GM12878 (cell line): Measurements from ENCODE around the gene OR56B1. TPM values are rescaled to one million over a fixed set of nuclear protein-coding genes. Genes with fewer than 3 reads are reported as not detected.

Experiments
- ATAC-seq: fragments of 200-7000 bp; cut with Tn5 transposase; 3 replicates; pipeline ENCODE4 v1.9.1; 2020; ENCODE audit warnings: mild to moderate bottlenecking, moderate library complexity
- BruUV-seq: library from RNA; stranded (reverse); fragments of 400-500 nt; replicated peaks from 2 replicates; lab custom pipeline; 2021; lab: Mats Ljungman, UMichigan
- CTCF ChIA-PET: fragments of 300-600 bp; sonication (Branson Sonifier 250); formaldehyde crosslinking; extraction: SDS; loops from one replicate; lab custom pipeline; 2021; ENCODE audit warnings: inconsistent platforms; lab: Yijun Ruan, JAX
- POLR2A ChIA-PET: fragments of 350-600 bp; formaldehyde crosslinking; extraction: SDS; loops from one replicate; lab custom pipeline; 2021; ENCODE audit warnings: inconsistent platforms; lab: Charles Lee
- RAD21 ChIA-PET: fragments of 300-600 bp; sonication (Branson Sonifier 250); formaldehyde crosslinking; loops from one replicate; lab custom pipeline; 2023; ENCODE audit warnings: antibody characterized with exemption; ENCODE audit not compliant: unreplicated experiment; lab: Charles Lee
- SMC1A ChIA-PET: fragments of 300-600 bp; sonication (Branson Sonifier 250); formaldehyde crosslinking; loops from one replicate; lab custom pipeline; 2023; ENCODE audit not compliant: unreplicated experiment, uncharacterized antibody; lab: Charles Lee
- DNase-seq: peaks from one replicate; pipeline ENCODE4 v3.0.0-alpha.2; 2011; ENCODE audit warnings: low read depth, low spot score
- FAIRE-seq: peaks from 3 replicates; lab custom pipeline; 2011; peaks lifted over from hg19 to GRCh38; lab: Jason Lieb, UNC
- H2AFZ ChIP-seq: 2 replicates; pipeline ENCODE4 v1.6.0; 2011; ENCODE audit warnings: low read depth, low read length, control low read depth; ENCODE audit not compliant: control insufficient read depth
- H3K27ac ChIP-seq: 2 replicates; pipeline ENCODE4 v1.5.1; 2011; ENCODE audit warnings: control low read depth; ENCODE audit not compliant: control insufficient read depth, insufficient read depth
- H3K27me3 ChIP-seq, 2 experiments: replicated peaks in 1 of 2; 2 replicates each; pipeline versions ENCODE4 v1.6.0 to v1.6.1; 2011; ENCODE audit warnings: low read length in 1 of 2; ENCODE audit not compliant: control insufficient read depth in 2 of 2, insufficient read depth in 2 of 2
- H3K36me3 ChIP-seq, 2 experiments: 2 replicates each; pipeline ENCODE4 v1.5.1; 2011; ENCODE audit warnings: low read length in 1 of 2; ENCODE audit not compliant: control insufficient read depth in 2 of 2, insufficient read depth in 2 of 2
- H3K4me1 ChIP-seq: 2 replicates; pipeline ENCODE4 v1.6.1; 2011; ENCODE audit warnings: mild to moderate bottlenecking, low read length, moderate library complexity, mixed read lengths; ENCODE audit not compliant: control insufficient read depth, insufficient read depth
- H3K4me2 ChIP-seq: 2 replicates; pipeline ENCODE4 v1.6.0; 2011; ENCODE audit warnings: control low read depth; ENCODE audit not compliant: control insufficient read depth, insufficient read depth
- H3K4me3 ChIP-seq: fragments of 200-600 bp; sonication (generic); 2 replicates; pipeline ENCODE4 v1.5.1; 2016
- H3K79me2 ChIP-seq: 2 replicates; pipeline ENCODE4 v1.6.0; 2011; ENCODE audit warnings: low read length; ENCODE audit not compliant: control insufficient read depth, insufficient read depth
- H3K9ac ChIP-seq: 2 replicates; pipeline ENCODE4 v1.8.0; 2011; ENCODE audit warnings: low read length, control low read depth, mixed read lengths; ENCODE audit not compliant: control insufficient read depth, insufficient read depth
- H3K9me3 ChIP-seq: replicated peaks from 3 replicates; pipeline ENCODE4 v1.5.1; 2011; ENCODE audit warnings: mild to moderate bottlenecking, low read length; ENCODE audit not compliant: control insufficient read depth, insufficient read depth
- H4K20me1 ChIP-seq: 2 replicates; pipeline ENCODE4 v1.6.0; 2011; ENCODE audit not compliant: control insufficient read depth, insufficient read depth
- BMI1 ChIP-seq: fragments of 450-650 bp; IDR thresholded peaks from 2 replicates; pipeline ENCODE4 v1.6.1; 2016; ENCODE audit warnings: mild to moderate bottlenecking, moderate library complexity, borderline replicate concordance
- CREB1 ChIP-seq: IDR thresholded peaks from 2 replicates; pipeline ENCODE4 v1.6.1; 2012; ENCODE audit warnings: low read depth, mild to moderate bottlenecking, inconsistent platforms
- KDM1A ChIP-seq: fragments of 200-600 bp; sonication (generic); IDR thresholded peaks from 2 replicates; pipeline ENCODE4 v1.6.1; 2016; ENCODE audit warnings: borderline replicate concordance
- MEF2A ChIP-seq: IDR thresholded peaks from 2 replicates; pipeline ENCODE4 v1.6.1; 2011; ENCODE audit warnings: low read depth, mild to moderate bottlenecking, low read length, moderate library complexity; ENCODE audit not compliant: insufficient read depth
- NFYA ChIP-seq: IDR thresholded peaks from 2 replicates; pipeline ENCODE4 v1.6.1; 2011; ENCODE audit warnings: low read depth, mild to moderate bottlenecking, low read length, improper control_type of control experiment, borderline replicate concordance
- NFYB ChIP-seq: IDR thresholded peaks from 2 replicates; pipeline ENCODE4 v1.6.1; 2011; ENCODE audit warnings: low read depth, mild to moderate bottlenecking, low read length, improper control_type of control experiment, moderate library complexity; ENCODE audit not compliant: insufficient read depth
- RBBP5 ChIP-seq: fragments of 200-600 bp; sonication (generic); conservative IDR thresholded peaks from 2 replicates; pipeline ENCODE4 v1.6.1; 2016
- SP1 ChIP-seq: IDR thresholded peaks from one replicate; pipeline ENCODE4 v1.6.1; 2011; ENCODE audit warnings: low read depth, low read length
- TCF3 ChIP-seq: IDR thresholded peaks from 2 replicates; pipeline ENCODE4 v1.6.1; 2012; ENCODE audit warnings: low read depth, mild to moderate bottlenecking, low read length, borderline replicate concordance; ENCODE audit not compliant: insufficient read depth
- in situ Hi-C: fragments of 300-500 bp; cut with MboI; formaldehyde crosslinking; loops from 9 replicates; pipeline ENCODE4 v1.14.3; 2018; ENCODE audit warnings: mixed read lengths
- intact Hi-C: fragments of 100-400 bp; cut with micrococcal nuclease; formaldehyde crosslinking; loops from one replicate; pipeline ENCODE4 v1.14.2; 2022; ENCODE audit not compliant: unreplicated experiment
- polyA plus RNA-seq, 11 experiments: library from polyadenylated mRNA; depleted of rRNA in 4 of 11; unstranded in 6 of 11; stranded (reverse) in 5 of 11; fragments of >200 nt; fragmentation: Nextera tagmentation in 4 of 11; fragmentation: Illumina TruSeq in 1 of 11; extraction: Ambion mirVana in 4 of 11; extraction: Trizol in 1 of 11; gene quantifications; 1 replicate in 1 of 11; 2 replicates in 10 of 11; pipeline versions ENCODE4 v1.2.1 to v1.2.3, GENCODE V29; 2011 to 2016; ENCODE audit warnings: inconsistent platforms in 2 of 11, missing spikeins in 2 of 11, low read depth in 1 of 11
- total RNA-seq, 4 experiments: library from RNA; depleted of rRNA in 3 of 4; stranded (reverse); fragments of >200 nt in 3 of 4; fragmentation: Illumina TruSeq in 1 of 4; extraction: Trizol in 1 of 4; gene quantifications; 2 replicates each; pipeline versions ENCODE4 v1.2.1 to v1.2.3, GENCODE V29; 2013 to 2021
- TF ChIP-seq, protein P1 (sequence below), 3 experiments: IDR thresholded peaks in 2 of 3; conservative IDR thresholded peaks in 1 of 3; 2 replicates each; pipeline ENCODE4 v1.5.1; 2011; ENCODE audit warnings: low read depth in 3 of 3, low read length in 3 of 3, mild to moderate bottlenecking in 3 of 3, control low read depth in 2 of 3, moderate library complexity in 2 of 3, inconsistent platforms in 1 of 3, mixed read lengths in 1 of 3; ENCODE audit not compliant: control insufficient read depth in 2 of 3, insufficient read depth in 1 of 3; ENCODE audit errors: extremely low read depth in 1 of 3
- TF ChIP-seq, protein P2 (sequence below): IDR thresholded peaks from 2 replicates; pipeline ENCODE4 v1.6.1; 2012; ENCODE audit warnings: low read depth, low read length, improper control_type of control experiment
- TF ChIP-seq, protein P3 (sequence below): fragments of 450-650 bp; formaldehyde crosslinking; IDR thresholded peaks from 2 replicates; pipeline ENCODE4 v1.4.0; 2020; ENCODE audit warnings: mild to moderate bottlenecking, moderate library complexity
- TF ChIP-seq, protein P4 (sequence below): fragments of 450-650 bp; IDR thresholded peaks from 2 replicates; pipeline ENCODE4 v1.6.1; 2017; ENCODE audit warnings: mild to moderate bottlenecking, moderate library complexity
- TF ChIP-seq, protein P5 (sequence below): IDR thresholded peaks from 2 replicates; pipeline ENCODE4 v1.6.1; 2012; ENCODE audit warnings: low read depth, low read length, improper control_type of control experiment

OR56B1 gene
- total and polyA plus RNA-seq, 10 of the 15 experiments (the other 5 are each of a cell fraction or from before 2014, with no cell fraction given), result 0.04 to 0.71 (median 0.36) TPM; not detected in 3

DNA sequence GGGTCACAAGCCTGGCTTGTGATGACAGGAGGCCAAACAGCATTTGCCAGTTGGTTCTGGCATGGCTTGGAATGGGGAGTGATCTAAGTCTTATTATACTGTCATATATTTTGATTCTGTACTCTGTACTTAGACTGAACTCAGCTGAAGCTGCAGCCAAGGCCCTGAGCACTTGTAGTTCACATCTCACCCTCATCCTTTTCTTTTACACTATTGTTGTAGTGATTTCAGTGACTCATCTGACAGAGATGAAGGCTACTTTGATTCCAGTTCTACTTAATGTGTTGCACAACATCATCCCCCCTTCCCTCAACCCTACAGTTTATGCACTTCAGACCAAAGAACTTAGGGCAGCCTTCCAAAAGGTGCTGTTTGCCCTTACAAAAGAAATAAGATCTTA, 843 bp downstream of the OR56B1 start:
- no peaks in the 10 kb centered on the region for H4K20me1 ChIP-seq
- no peaks in the 10 kb centered on the region; the same call in 2 of the 3 replicates for H3K9me3 ChIP-seq
- no TSS peak for BruUV-seq
- ATAC-seq (no peak), DNase-seq (no peak), FAIRE-seq (no peak)
- no peak overlapping the region for H3K4me2 ChIP-seq
- no peaks in the 10 kb centered on the region for H3K4me1 ChIP-seq
- ChIA-PET SMC1A (no interaction called here), POLR2A (no interaction called here), CTCF (interaction anchor here (0.7 to 1.0 kb wide), 2 partner anchors 53 to 265 kb away, joined by 3 read pairs; no protein-coding TSS in a partner anchor), RAD21 (no interaction called here)
- H3K79me2 ChIP-seq, result no peaks in the 10 kb centered on the region
- H3K36me3 ChIP-seq, result no peaks in the 10 kb centered on the region
- H2AFZ ChIP-seq, result no peak overlapping the region
- H3K9ac ChIP-seq, result no peak overlapping the region
- in situ Hi-C loops (no loop called here), intact Hi-C loops (no loop called here)
- H3K4me3 ChIP-seq, result no peak overlapping the region
- no peak overlapping the region for H3K27ac ChIP-seq
- no peaks in the 10 kb centered on the region for H3K27me3 ChIP-seq
- TF ChIP-seq CREB1 (no peak), MEF2A (no peak), NFYB (no peak), BMI1 (no peak), KDM1A (no peak), NFYA (no peak), TCF3 (no peak), SP1 (no peak), RBBP5 (no peak)
- TF ChIP-seq, protein P1, sequence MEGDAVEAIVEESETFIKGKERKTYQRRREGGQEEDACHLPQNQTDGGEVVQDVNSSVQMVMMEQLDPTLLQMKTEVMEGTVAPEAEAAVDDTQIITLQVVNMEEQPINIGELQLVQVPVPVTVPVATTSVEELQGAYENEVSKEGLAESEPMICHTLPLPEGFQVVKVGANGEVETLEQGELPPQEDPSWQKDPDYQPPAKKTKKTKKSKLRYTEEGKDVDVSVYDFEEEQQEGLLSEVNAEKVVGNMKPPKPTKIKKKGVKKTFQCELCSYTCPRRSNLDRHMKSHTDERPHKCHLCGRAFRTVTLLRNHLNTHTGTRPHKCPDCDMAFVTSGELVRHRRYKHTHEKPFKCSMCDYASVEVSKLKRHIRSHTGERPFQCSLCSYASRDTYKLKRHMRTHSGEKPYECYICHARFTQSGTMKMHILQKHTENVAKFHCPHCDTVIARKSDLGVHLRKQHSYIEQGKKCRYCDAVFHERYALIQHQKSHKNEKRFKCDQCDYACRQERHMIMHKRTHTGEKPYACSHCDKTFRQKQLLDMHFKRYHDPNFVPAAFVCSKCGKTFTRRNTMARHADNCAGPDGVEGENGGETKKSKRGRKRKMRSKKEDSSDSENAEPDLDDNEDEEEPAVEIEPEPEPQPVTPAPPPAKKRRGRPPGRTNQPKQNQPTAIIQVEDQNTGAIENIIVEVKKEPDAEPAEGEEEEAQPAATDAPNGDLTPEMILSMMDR (IDR thresholded peaks at IDR 0.05 in 2 of 3, conservative IDR thresholded peaks at IDR 0.05 in 1 of 3; ENCODE audit: control insufficient read depth in 2 of 3, extremely low read depth in 1 of 3, insufficient read depth in 1 of 3, low read depth in 3 of 3, low read length in 3 of 3), result no peak
- TF ChIP-seq, protein P2, sequence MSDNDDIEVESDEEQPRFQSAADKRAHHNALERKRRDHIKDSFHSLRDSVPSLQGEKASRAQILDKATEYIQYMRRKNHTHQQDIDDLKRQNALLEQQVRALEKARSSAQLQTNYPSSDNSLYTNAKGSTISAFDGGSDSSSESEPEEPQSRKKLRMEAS, result no peak
- TF ChIP-seq, protein P3, sequence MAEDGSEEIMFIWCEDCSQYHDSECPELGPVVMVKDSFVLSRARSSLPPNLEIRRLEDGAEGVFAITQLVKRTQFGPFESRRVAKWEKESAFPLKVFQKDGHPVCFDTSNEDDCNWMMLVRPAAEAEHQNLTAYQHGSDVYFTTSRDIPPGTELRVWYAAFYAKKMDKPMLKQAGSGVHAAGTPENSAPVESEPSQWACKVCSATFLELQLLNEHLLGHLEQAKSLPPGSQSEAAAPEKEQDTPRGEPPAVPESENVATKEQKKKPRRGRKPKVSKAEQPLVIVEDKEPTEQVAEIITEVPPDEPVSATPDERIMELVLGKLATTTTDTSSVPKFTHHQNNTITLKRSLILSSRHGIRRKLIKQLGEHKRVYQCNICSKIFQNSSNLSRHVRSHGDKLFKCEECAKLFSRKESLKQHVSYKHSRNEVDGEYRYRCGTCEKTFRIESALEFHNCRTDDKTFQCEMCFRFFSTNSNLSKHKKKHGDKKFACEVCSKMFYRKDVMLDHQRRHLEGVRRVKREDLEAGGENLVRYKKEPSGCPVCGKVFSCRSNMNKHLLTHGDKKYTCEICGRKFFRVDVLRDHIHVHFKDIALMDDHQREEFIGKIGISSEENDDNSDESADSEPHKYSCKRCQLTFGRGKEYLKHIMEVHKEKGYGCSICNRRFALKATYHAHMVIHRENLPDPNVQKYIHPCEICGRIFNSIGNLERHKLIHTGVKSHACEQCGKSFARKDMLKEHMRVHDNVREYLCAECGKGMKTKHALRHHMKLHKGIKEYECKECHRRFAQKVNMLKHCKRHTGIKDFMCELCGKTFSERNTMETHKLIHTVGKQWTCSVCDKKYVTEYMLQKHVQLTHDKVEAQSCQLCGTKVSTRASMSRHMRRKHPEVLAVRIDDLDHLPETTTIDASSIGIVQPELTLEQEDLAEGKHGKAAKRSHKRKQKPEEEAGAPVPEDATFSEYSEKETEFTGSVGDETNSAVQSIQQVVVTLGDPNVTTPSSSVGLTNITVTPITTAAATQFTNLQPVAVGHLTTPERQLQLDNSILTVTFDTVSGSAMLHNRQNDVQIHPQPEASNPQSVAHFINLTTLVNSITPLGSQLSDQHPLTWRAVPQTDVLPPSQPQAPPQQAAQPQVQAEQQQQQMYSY (CRISPR knock-in tag), result no peak
- TF ChIP-seq, protein P4, sequence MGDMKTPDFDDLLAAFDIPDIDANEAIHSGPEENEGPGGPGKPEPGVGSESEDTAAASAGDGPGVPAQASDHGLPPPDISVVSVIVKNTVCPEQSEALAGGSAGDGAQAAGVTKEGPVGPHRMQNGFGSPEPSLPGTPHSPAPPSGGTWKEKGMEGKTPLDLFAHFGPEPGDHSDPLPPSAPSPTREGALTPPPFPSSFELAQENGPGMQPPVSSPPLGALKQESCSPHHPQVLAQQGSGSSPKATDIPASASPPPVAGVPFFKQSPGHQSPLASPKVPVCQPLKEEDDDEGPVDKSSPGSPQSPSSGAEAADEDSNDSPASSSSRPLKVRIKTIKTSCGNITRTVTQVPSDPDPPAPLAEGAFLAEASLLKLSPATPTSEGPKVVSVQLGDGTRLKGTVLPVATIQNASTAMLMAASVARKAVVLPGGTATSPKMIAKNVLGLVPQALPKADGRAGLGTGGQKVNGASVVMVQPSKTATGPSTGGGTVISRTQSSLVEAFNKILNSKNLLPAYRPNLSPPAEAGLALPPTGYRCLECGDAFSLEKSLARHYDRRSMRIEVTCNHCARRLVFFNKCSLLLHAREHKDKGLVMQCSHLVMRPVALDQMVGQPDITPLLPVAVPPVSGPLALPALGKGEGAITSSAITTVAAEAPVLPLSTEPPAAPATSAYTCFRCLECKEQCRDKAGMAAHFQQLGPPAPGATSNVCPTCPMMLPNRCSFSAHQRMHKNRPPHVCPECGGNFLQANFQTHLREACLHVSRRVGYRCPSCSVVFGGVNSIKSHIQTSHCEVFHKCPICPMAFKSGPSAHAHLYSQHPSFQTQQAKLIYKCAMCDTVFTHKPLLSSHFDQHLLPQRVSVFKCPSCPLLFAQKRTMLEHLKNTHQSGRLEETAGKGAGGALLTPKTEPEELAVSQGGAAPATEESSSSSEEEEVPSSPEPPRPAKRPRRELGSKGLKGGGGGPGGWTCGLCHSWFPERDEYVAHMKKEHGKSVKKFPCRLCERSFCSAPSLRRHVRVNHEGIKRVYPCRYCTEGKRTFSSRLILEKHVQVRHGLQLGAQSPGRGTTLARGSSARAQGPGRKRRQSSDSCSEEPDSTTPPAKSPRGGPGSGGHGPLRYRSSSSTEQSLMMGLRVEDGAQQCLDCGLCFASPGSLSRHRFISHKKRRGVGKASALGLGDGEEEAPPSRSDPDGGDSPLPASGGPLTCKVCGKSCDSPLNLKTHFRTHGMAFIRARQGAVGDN, result no peak
- TF ChIP-seq, protein P5, sequence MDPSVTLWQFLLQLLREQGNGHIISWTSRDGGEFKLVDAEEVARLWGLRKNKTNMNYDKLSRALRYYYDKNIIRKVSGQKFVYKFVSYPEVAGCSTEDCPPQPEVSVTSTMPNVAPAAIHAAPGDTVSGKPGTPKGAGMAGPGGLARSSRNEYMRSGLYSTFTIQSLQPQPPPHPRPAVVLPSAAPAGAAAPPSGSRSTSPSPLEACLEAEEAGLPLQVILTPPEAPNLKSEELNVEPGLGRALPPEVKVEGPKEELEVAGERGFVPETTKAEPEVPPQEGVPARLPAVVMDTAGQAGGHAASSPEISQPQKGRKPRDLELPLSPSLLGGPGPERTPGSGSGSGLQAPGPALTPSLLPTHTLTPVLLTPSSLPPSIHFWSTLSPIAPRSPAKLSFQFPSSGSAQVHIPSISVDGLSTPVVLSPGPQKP, result no peak
